HuH-7.5 (cell line): ENCODE data around the gene ALPP.
"Not testable (repeated sequence)": the region's sequence is repeated elsewhere in the genome, so short reads cannot be mapped to it uniquely, and the experiment has no call there.

Source experiments
- DNase-seq: peaks from one replicate; pipeline ENCODE4 v3.0.0; 2011; ENCODE audit warnings: low spot score

ALPP gene

GRCh38 chr2:232363784-232364615 is 14.6 kb upstream of the ALPP start:
- DNase-seq, result no peak

- not testable (repeated sequence) for DNase-seq
Observed at GRCh38 chr2:232364806-232365594, 13.6 kb upstream of the ALPP start.

DNA sequence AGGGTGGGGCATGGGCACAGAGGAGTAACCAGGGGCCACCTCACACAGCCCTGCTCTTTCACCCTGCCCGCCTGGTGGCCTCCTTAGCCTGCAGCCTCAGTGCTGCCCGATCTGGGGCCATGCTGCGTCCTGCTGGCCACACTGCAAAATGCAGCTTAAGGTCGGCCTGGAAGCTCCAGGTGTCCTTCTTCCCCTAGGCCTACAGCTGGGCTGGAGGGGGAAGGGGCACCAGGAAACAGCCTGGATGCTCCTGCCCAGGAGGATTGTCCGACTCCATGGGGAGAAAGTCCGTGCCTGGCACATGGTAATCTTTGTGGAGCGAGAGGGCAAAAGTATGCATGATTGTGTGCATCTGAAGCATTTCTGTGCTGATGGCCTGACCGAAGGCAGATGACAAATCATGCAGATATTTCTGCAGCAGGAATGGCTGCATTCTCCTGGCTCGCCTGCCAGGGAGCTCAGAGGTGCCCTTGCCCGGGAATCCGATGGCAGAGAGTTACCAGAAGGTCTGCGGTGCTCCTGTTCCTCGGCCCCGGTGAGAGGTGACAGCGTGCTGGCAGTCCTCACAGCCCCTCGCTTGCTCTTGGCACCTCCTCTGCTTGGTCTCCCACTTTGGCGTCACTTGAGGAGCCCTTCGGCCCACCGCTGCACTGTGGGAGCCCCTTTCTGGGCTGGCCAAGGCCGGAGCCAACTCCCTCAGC is 12.8 kb upstream of the ALPP start:
- DNase-seq, result peak; percentile 87

- DNase-seq, result not testable (repeated sequence)
Observed at GRCh38 chr2:232366461-232366860, 12.1 kb upstream of the ALPP start.

- no peak for DNase-seq
Observed at GRCh38 chr2:232367016-232367415, 11.5 kb upstream of the ALPP start.

DNA sequence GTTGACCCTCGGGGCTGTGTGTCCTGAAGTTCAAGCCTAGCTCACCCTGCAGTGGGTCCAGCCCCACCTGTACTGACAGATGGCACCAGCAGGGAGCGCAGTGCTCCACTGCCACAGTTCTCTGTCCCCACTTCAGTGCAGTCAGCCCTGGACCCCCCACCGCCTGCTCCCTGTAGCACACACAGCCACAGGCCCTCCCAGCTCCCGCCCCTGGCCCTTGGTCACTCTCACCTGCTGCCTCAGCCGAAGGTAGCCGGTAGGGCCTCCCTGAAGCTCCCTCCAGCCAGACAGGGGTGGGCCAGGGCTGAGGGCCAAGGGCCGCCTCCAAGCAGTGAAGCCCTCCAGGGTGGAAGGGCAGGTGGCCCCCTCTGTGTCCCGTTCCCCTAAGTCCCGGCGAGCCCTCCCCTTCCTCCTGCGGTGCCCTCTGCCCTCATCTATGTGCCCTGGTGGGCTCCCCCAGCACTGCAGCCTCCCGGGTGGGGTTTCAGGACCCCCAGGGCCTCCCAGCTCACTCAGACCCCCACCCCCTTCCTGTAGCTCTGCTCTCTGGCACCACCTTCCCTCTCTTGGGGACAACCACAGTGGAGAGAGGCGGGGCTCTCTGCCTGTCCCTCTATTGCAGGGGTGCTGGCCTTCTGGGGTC is 10.8 kb upstream of the ALPP start:
- peak; percentile 52 for DNase-seq

DNA sequence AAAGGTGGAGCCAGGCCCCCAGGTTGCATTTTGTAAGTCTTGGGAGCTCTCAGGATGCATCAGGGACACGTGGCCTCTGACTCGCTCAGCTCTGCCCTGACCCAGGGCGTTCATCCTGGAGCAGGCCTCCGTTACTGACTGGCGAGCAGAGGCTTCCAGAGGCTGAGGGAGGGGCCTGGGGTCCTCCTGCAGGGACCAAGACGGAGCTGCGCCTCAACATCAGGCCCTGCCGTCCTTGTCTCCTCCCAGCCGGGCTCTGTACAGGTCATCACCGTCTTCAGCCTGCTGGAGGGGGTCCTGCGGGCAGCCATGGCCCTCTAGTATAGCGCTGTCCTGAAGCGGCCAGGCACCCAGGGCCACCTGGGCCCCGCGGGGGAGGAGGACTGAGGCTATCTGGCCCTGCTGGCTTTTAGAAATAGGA is 10.2 kb upstream of the ALPP start:
- no peak for DNase-seq

DNA sequence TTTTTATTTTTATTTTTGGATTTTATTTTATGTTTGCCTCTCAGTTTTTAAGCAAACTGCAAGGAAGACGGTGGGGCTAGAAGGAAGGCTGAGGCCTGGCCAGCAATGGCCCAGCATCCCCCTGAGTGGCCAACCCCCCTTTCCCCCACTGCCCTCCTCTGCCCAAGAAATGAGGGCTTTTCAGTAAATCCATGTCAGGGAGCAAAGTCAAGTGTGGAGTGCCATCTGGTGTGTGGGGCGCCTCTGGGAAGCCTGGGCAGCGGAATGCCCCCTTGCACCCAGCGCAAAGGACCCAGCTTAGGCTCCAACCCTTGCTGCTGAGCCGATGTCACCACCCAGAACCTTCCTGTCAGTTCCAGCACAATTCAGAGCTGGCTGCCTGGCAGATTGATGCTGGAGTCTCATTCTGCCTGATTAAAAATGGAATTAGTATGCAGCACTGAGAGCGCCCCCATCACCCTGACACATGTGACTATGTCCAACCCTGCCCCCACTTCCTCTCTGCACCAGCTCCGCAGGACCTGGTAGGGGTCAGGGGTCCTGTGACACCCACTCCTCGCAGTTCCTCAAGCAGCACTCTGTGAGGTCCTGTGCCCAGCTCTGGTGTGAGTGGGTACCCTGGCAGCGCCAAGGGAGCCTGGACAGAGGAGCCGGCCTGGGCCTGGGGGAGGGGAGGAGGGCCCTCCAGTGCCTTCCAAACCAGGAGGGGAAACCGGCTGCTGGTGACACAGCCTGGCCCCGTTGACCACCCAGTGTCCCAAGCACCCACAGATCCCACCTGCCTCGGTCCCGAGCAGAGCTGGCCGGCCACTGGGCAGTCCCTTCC is 9.2 kb upstream of the ALPP start:
- no peak for DNase-seq

- DNase-seq, result not testable (repeated sequence)
Observed at GRCh38 chr2:232370007-232370406, 8.5 kb upstream of the ALPP start.

DNA sequence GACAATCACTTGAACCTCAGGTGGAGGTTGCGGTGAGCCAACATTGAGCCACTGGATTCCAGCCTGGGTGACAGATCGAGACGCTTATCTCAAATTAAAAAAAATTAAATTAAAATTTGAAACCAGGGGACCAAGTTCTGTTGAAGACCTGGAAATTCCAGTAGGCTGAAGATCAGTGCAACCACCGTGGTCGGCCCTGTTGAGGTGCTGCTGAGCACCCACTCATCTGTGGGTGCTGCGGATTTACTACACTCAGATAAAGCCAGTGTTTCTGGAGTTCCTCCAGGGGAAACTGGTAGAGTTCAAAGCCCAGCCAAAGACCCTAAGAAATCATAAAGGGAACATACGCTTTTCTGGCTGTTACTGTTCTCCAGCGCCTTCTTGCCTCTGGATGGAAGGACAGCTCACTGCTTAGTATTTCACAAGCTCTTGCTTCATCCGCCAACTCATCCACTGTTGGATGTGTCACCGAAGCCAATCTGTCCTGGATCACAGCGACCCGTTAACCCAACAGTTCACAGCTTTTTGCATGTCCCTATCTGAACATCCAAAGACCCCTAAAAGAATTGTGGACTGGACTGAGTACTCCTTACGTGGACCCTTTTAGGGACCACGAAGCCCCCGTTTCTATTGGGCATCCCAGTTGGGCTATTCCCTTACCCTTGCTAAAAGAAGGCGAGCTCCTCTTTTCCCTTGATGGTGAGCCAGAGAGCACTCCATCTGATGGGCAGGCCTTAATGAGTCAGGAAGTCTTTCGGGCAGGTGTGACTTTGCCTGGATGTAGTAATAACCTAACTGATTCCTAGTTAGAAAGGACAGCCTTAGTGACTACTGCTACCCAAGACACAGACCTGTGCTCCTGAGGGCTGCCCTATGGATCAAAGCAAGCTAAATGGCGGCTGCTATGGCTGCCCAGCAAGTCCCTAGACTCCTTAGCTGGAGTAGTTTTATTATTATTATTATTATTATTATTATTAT is 6.0 kb upstream of the ALPP start:
- DNase-seq, result no peak

- DNase-seq, result no peak
Observed at GRCh38 chr2:232374356-232374755, 4.2 kb upstream of the ALPP start.

- DNase-seq, result no peak
Observed at GRCh38 chr2:232375164-232375563, 3.4 kb upstream of the ALPP start.

DNA sequence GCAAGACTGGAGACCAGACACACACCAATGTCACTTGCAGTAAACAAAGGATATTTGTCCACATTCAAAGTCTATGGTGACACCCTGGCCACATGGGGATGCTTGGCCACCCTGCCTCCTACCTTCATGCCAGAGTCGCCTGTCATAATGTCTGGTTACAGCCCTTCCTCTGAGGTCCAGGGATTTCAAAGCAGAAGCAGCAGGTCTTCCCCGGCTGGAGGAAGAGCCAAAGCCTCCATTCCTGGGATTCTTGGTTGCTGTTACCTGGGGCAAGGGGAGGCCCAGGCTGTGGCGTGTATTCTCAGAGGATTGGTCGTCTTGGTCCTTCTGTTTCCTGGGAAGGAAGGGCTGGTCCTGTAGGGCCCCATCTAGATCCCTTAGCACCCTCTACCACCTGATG is 2.3 kb upstream of the ALPP start:
- DNase-seq, result no peak

GRCh38 chr2:232376713-232377112 is 1.8 kb upstream of the ALPP start:
- DNase-seq, result no peak

DNA sequence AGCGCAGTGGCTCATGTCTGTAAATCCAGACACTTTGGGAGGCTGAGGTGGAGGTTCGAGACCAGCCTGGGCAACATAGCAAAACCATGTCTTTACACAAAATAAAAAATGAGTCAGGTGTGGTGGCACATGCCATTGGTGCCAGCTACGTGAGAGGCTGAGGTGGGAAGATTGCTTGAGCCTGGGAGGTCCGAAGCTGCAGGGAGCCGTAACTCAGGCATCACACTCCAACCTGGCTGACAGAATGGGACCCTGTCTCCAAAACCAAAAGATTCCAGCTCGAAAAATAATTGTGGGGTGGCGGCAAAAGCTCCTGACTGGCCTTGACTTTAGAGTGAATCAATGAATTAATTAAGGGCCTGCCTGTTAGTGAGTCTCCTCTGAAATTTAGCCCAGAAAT is 1.2 kb upstream of the ALPP start:
- no peak for DNase-seq

DNA sequence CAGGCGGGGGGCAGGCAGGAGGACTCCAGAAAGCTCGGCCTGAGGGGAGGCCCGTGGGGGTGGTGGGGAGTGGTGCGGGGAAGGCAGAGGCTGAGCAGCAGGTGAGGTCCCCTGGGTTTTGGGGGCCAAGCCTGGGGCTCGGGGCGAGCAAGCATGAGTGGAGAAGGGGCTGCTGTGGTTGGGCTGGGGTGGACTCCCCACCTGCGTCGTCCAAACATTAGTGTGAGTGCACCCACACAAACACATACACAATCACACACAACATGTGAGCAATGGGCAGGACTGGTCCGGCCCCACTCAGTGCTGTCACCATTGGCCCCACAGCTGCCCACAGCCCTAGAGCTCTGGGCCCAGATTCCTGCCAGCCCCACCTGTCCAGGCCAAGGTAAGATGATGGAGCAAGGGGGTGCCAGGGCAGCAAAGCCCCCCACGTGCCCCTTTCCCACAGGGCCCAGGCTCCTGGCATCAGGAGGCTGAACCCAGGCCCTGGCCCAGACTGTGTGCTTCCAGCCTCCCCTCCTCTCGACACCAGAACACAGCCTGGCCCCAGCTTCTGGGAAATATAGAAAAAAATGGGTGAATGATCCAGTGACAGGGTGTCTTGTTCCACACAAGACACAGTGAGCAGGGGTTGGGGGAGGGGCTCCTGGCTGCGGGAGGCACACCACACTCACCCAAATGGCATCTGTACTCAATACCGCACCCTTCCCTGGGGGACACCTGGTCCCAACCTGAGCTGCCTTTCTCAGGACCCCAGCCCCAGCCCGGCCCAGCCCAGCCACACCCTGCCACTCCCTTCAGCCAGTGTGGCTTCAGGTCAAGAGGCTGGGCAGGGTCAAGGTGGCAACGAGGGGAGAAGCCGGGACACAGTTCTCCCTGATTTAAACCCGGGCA is 463 bp upstream of the ALPP start:
- no peak for DNase-seq

- not testable (repeated sequence) for DNase-seq
Observed at GRCh38 chr2:232379610-232380590, 1.3 kb downstream of the ALPP start.
